SK-N-SH treated with all-trans-retinoic acid at 6 μM for 48 hours (cell line): ENCODE results near the gene PAAF1.

Experiments used
- ATAC-seq: fragments of 200-7000 bp; cut with Tn5 transposase; 3 replicates; pipeline ENCODE4 v1.9.1; 2020; ENCODE audit warnings: mild to moderate bottlenecking, moderate library complexity
- ARNTL ChIP-seq: fragments of 450-650 bp; formaldehyde crosslinking; IDR thresholded peaks from 2 replicates; pipeline ENCODE4 v1.5.0; 2020; ENCODE audit warnings: low read depth, mild to moderate bottlenecking, moderate library complexity, borderline replicate concordance
- BACH2 ChIP-seq: fragments of 250-450 bp; sonication (Bioruptor Pico); IDR thresholded peaks from 2 replicates; pipeline ENCODE4 v1.9.0; 2021; ENCODE audit warnings: mild to moderate bottlenecking, borderline replicate concordance
- CSDC2 ChIP-seq: fragments of 250-450 bp; sonication (Bioruptor Pico); IDR thresholded peaks from 2 replicates; pipeline ENCODE4 v1.5.0; 2020; ENCODE audit warnings: mild to moderate bottlenecking, moderate library complexity
- GLIS3 ChIP-seq: fragments of 250-450 bp; sonication (Bioruptor Pico); IDR thresholded peaks from 2 replicates; pipeline ENCODE4 v1.5.0; 2020; ENCODE audit warnings: mild to moderate bottlenecking, moderate library complexity
- ISL1 ChIP-seq: fragments of 250-450 bp; sonication (Bioruptor Pico); IDR thresholded peaks from 2 replicates; pipeline ENCODE4 v2.1.2; 2022; ENCODE audit warnings: mild to moderate bottlenecking, moderate library complexity
- PPARA ChIP-seq: fragments of 250-450 bp; sonication (Bioruptor Pico); IDR thresholded peaks from 2 replicates; pipeline ENCODE4 v1.5.0; 2020; ENCODE audit warnings: mild to moderate bottlenecking, borderline replicate concordance
- RARB ChIP-seq: fragments of 250-450 bp; sonication (Bioruptor Pico); IDR thresholded peaks from 2 replicates; pipeline ENCODE4 v1.8.0; 2021; ENCODE audit warnings: mild to moderate bottlenecking, moderate library complexity
- SNAI2 ChIP-seq: fragments of 250-450 bp; sonication (Bioruptor Pico); IDR thresholded peaks from 2 replicates; pipeline ENCODE4 v1.5.0; 2020; ENCODE audit warnings: mild to moderate bottlenecking, moderate library complexity
- TCF4 ChIP-seq: fragments of 250-450 bp; sonication (Bioruptor Pico); IDR thresholded peaks from 2 replicates; pipeline ENCODE4 v1.8.0; 2021; ENCODE audit warnings: mild to moderate bottlenecking, moderate library complexity, borderline replicate concordance
- TOX ChIP-seq: fragments of 250-450 bp; sonication (Bioruptor Pico); IDR thresholded peaks from 2 replicates; pipeline ENCODE4 v1.8.0; 2021; ENCODE audit warnings: mild to moderate bottlenecking, moderate library complexity, borderline replicate concordance
- ZC3H10 ChIP-seq: fragments of 250-450 bp; sonication (Bioruptor Pico); IDR thresholded peaks from 2 replicates; pipeline ENCODE4 v1.5.1; 2021; ENCODE audit warnings: mild to moderate bottlenecking, moderate library complexity
- ZFP3 ChIP-seq: fragments of 250-450 bp; sonication (Bioruptor Pico); IDR thresholded peaks from 2 replicates; pipeline ENCODE4 v1.5.0; 2020; ENCODE audit warnings: mild to moderate bottlenecking, moderate library complexity
- ZFP30 ChIP-seq: fragments of 450-650 bp; formaldehyde crosslinking; IDR thresholded peaks from 2 replicates; pipeline ENCODE4 v1.5.0; 2022; ENCODE audit warnings: mild to moderate bottlenecking, moderate library complexity
- ZNF70 ChIP-seq: fragments of 450-650 bp; formaldehyde crosslinking; IDR thresholded peaks from 2 replicates; pipeline ENCODE4 v1.5.0; 2020; ENCODE audit warnings: mild to moderate bottlenecking, moderate library complexity
- ZNF8 ChIP-seq: fragments of 450-650 bp; formaldehyde crosslinking; IDR thresholded peaks from 2 replicates; pipeline ENCODE4 v1.5.0; 2020; ENCODE audit warnings: mild to moderate bottlenecking, moderate library complexity
- TF ChIP-seq, protein P1 (sequence below): fragments of 250-450 bp; sonication (Bioruptor Pico); IDR thresholded peaks from 2 replicates; pipeline ENCODE4 v1.8.0; 2021; ENCODE audit warnings: low read depth, mild to moderate bottlenecking, moderate library complexity, borderline replicate concordance
- TF ChIP-seq, protein P2 (sequence below): fragments of 250-450 bp; sonication (Bioruptor Pico); IDR thresholded peaks from 2 replicates; pipeline ENCODE4 v1.5.1; 2020; ENCODE audit warnings: low read depth, mild to moderate bottlenecking, moderate library complexity
- TF ChIP-seq, protein P3 (sequence below): fragments of 250-450 bp; sonication (Bioruptor Pico); IDR thresholded peaks from 2 replicates; pipeline ENCODE4 v1.8.0; 2020; ENCODE audit warnings: mild to moderate bottlenecking, moderate library complexity, borderline replicate concordance
- TF ChIP-seq, protein P4 (sequence below): fragments of 250-450 bp; sonication (Bioruptor Pico); IDR thresholded peaks from 2 replicates; pipeline ENCODE4 v1.5.1; 2021; ENCODE audit warnings: mild to moderate bottlenecking, moderate library complexity

PAAF1 gene

DNA sequence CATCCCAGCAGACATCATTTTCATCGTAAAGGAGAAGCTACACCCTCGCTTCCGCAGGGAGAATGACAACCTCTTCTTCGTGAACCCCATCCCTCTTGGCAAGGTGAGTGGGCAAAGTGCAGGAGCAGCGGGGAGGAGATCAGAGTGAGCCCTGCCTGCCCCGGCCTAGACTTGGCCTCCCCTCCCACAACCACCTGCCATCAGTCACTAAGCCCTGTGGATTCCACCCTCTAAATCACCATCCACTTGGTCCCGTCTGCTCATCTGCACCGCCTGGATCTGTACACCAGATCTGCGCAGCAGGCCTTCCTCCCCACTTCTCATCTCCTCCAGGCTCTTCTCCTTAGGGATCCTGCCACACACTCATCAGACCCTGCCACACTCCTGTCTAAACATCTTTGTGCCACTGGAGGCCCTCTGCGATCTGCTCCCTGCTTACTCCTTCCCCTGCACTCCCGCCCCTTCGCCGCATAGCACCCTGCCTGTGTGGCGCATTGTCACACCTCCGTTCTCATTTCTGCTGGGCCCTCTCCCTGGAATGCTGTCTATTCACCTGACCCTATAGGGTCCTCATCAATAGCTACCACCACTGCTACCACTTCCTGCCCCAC, 91.7 kb downstream of the PAAF1 start:
- ATAC-seq, result no peak
- TF ChIP-seq ISL1 (no peak), ZFP30 (CRISPR knock-in tag) (no peak), RARB (CRISPR knock-in tag) (no peak), CSDC2 (no peak), ZC3H10 (CRISPR knock-in tag) (no peak), TCF4 (no peak), ZFP3 (no peak), GLIS3 (CRISPR knock-in tag) (no peak)
- TF ChIP-seq, protein P1, sequence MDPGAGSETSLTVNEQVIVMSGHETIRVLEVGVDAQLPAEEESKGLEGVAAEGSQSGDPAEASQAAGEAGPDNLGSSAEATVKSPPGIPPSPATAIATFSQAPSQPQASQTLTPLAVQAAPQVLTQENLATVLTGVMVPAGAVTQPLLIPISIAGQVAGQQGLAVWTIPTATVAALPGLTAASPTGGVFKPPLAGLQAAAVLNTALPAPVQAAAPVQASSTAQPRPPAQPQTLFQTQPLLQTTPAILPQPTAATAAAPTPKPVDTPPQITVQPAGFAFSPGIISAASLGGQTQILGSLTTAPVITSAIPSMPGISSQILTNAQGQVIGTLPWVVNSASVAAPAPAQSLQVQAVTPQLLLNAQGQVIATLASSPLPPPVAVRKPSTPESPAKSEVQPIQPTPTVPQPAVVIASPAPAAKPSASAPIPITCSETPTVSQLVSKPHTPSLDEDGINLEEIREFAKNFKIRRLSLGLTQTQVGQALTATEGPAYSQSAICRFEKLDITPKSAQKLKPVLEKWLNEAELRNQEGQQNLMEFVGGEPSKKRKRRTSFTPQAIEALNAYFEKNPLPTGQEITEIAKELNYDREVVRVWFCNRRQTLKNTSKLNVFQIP (CRISPR knock-in tag), result no peak
- TF ChIP-seq, all 23 proteins: peak for 0

DNA sequence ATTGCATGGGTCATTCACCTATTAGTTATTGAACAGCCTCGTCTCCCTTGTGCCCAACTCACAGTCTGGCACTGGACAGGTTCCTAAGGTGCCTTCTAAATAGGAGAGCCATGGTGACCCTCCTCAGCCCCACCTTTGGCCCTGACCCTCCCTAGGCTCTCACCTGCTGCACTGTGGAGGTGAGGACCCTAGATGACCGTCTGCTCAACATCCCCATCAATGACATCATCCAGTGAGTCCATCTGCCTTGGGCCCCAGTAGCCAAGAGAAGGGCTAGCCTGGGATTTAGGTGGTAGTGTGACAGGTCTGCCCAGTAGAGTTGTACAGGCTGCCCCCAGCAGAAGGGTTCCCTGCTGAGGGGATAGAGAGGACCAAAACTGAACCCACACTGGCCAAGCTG, 92.3 kb downstream of the PAAF1 start:
- TF ChIP-seq ZFP3, result no peak
- no peak for TF ChIP-seq SNAI2 (CRISPR knock-in tag)
- TF ChIP-seq, protein P1 (CRISPR knock-in tag), result no peak
- TF ChIP-seq PPARA (CRISPR knock-in tag), result no peak
- no peak for TF ChIP-seq RARB (CRISPR knock-in tag)
- TF ChIP-seq ZC3H10 (CRISPR knock-in tag), result no peak
- no peak for TF ChIP-seq ARNTL (CRISPR knock-in tag)
- no peak for TF ChIP-seq ZNF8
- TF ChIP-seq, protein P2, sequence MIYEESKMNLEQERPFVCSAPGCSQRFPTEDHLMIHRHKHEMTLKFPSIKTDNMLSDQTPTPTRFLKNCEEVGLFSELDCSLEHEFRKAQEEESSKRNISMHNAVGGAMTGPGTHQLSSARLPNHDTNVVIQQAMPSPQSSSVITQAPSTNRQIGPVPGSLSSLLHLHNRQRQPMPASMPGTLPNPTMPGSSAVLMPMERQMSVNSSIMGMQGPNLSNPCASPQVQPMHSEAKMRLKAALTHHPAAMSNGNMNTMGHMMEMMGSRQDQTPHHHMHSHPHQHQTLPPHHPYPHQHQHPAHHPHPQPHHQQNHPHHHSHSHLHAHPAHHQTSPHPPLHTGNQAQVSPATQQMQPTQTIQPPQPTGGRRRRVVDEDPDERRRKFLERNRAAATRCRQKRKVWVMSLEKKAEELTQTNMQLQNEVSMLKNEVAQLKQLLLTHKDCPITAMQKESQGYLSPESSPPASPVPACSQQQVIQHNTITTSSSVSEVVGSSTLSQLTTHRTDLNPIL, result no peak
- no peak for TF ChIP-seq TCF4
- no peak for TF ChIP-seq CSDC2
- TF ChIP-seq, all 23 proteins: peak for 0
- no peak for ATAC-seq

DNA sequence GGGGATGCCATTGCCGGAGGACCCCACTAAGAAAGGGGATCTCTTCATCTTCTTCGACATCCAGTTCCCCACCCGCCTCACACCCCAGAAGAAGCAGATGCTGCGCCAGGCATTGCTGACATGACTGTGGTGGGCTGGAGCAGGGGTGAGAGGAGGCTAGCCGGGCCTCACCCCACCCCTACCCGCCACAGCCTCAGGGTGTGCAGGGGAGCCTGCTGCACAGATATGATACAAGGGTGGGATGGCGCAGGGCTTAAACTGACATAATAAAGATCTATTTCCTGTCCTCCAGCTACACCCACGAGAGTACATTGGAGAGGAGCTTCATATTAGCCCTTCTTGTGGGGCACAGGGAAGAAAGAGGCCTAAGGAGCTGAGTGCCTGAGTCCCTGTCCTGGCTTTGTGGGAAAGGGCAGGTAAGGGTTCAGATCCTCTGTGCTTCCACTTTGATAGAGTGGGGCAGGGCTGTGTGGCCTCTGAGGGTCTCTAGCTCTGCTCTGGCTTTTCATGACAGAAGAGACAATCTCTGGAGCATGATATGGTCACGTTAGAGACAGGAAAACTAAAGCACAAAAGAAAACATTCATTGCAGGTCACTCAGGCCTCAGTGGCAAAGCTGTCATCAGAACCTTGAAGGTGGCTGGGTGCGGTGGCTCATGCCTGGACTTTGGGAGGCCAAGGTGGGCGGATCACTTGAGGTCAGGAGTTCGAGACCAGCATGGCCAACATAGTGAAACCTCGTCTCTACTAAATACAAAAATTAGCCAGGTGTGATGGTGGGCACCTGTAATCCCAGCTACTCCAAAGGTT, 93.4 kb downstream of the PAAF1 start:
- peak; percentile 6; the same call in 2 of the 3 replicates for ATAC-seq
- no peak for TF ChIP-seq ZFP30 (CRISPR knock-in tag)
- TF ChIP-seq, protein P3, sequence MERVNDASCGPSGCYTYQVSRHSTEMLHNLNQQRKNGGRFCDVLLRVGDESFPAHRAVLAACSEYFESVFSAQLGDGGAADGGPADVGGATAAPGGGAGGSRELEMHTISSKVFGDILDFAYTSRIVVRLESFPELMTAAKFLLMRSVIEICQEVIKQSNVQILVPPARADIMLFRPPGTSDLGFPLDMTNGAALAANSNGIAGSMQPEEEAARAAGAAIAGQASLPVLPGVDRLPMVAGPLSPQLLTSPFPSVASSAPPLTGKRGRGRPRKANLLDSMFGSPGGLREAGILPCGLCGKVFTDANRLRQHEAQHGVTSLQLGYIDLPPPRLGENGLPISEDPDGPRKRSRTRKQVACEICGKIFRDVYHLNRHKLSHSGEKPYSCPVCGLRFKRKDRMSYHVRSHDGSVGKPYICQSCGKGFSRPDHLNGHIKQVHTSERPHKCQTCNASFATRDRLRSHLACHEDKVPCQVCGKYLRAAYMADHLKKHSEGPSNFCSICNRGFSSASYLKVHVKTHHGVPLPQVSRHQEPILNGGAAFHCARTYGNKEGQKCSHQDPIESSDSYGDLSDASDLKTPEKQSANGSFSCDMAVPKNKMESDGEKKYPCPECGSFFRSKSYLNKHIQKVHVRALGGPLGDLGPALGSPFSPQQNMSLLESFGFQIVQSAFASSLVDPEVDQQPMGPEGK (CRISPR knock-in tag), result no peak
- TF ChIP-seq, protein P4, sequence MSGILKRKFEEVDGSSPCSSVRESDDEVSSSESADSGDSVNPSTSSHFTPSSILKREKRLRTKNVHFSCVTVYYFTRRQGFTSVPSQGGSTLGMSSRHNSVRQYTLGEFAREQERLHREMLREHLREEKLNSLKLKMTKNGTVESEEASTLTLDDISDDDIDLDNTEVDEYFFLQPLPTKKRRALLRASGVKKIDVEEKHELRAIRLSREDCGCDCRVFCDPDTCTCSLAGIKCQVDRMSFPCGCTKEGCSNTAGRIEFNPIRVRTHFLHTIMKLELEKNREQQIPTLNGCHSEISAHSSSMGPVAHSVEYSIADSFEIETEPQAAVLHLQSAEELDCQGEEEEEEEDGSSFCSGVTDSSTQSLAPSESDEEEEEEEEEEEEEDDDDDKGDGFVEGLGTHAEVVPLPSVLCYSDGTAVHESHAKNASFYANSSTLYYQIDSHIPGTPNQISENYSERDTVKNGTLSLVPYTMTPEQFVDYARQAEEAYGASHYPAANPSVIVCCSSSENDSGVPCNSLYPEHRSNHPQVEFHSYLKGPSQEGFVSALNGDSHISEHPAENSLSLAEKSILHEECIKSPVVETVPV (CRISPR knock-in tag), result no peak
- TF ChIP-seq, protein P1 (CRISPR knock-in tag), result no peak
- TF ChIP-seq, protein P2, result no peak
- no peak for TF ChIP-seq GLIS3 (CRISPR knock-in tag)
- TF ChIP-seq ZNF70 (CRISPR knock-in tag), result no peak
- TF ChIP-seq ISL1, result no peak
- no peak for TF ChIP-seq TOX (CRISPR knock-in tag)
- TF ChIP-seq CSDC2, result no peak
- TF ChIP-seq BACH2 (CRISPR knock-in tag), result no peak
